Loucy (cell line): ENCODE results near the gene DIPK1B.

ENCODE experiments used
- CTCF ChIP-seq: fragments of 200-600 bp; sonication (generic); conservative IDR thresholded peaks from 2 replicates; pipeline ENCODE4 v1.5.1; 2014; ENCODE audit warnings: mild to moderate bottlenecking, antibody characterized with exemption, low read length
- EZH2phosphoT487 ChIP-seq: fragments of 200-600 bp; IDR thresholded peaks from 2 replicates; pipeline ENCODE4 v1.6.1; 2018; ENCODE audit warnings: antibody characterized with exemption, mild to moderate bottlenecking, moderate library complexity, borderline replicate concordance

- TF ChIP-seq CTCF (no peak), EZH2phosphoT487 (no peak)
Measured at GRCh38 chr9:136685216-136685615, 27.2 kb upstream of the DIPK1B start.
